ENCODE measurements around the gene PTX4. TPM values are rescaled to one million over a fixed set of nuclear protein-coding genes. Genes with fewer than 3 reads are reported as not detected.

Gene PTX4
- total and polyA plus RNA-seq, 2 experiments from 2014 or later = 0.30 TPM; not detected in 1

DNA sequence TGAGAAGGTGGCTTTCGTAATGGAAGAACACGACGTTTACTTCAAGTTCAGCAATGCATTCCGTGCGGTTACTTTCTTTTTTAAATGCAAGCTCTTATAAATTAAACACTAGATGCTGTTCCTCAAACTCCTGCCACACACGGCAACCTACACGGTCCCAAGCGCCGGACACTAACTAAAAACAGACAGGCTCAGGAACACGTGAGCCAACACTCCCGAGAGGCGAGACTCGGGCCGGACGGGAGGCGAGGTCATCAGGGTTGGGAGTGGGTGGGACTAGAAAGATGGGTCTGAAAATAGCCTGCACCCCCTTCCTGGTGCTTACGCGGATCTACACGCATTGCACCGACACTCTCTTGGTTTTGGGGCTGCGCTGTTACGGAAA, 20.3 kb downstream of the PTX4 start:
- no peak for DNase-seq (ENCODE audit: low read depth in 1 of 2, low spot score in 1 of 2)
- no peaks in the 10 kb centered on the region for H3K36me3 ChIP-seq
- H3K4me1 ChIP-seq (ENCODE audit: low read depth) = no peaks in the 10 kb centered on the region
- no peak overlapping the region for H3K27ac ChIP-seq
- TF ChIP-seq, protein P1, sequence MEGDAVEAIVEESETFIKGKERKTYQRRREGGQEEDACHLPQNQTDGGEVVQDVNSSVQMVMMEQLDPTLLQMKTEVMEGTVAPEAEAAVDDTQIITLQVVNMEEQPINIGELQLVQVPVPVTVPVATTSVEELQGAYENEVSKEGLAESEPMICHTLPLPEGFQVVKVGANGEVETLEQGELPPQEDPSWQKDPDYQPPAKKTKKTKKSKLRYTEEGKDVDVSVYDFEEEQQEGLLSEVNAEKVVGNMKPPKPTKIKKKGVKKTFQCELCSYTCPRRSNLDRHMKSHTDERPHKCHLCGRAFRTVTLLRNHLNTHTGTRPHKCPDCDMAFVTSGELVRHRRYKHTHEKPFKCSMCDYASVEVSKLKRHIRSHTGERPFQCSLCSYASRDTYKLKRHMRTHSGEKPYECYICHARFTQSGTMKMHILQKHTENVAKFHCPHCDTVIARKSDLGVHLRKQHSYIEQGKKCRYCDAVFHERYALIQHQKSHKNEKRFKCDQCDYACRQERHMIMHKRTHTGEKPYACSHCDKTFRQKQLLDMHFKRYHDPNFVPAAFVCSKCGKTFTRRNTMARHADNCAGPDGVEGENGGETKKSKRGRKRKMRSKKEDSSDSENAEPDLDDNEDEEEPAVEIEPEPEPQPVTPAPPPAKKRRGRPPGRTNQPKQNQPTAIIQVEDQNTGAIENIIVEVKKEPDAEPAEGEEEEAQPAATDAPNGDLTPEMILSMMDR (IDR thresholded peaks at IDR 0.05; ENCODE audit: low read depth, low read length) = no peak
- no peaks in the 10 kb centered on the region for H3K9me3 ChIP-seq (ENCODE audit: low read depth)
- H3K27me3 ChIP-seq = no peaks in the 10 kb centered on the region
- no peak overlapping the region for H3K4me3 ChIP-seq

DNA sequence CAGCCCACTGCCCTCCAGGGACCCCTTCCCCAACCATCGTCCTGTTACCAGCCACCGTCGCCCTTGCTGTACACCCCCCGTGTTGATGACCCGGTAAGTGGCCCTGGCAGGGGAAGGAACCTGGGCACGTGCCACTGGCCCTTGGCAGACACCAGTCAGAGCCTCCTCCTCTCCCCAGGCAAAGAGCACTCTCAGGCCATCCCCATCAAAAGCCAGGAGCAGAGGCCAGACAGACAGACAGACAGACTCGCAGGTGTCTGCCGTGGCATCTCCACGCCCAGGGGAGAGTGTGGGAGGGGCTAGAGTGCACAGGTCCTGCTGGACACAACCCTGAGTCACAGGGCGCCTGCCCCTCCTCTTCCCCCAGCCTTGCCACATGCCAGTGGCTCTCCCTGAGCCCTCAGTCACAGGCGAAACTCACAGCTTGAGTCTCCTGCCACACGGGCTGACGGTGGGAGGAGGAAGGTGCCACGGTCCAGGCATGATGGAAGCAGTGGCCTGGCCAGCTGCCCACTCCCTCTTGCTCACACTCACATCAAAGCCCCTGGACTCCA, 21.7 kb downstream of the PTX4 start:
- DNase-seq (ENCODE audit: low read depth in 1 of 2, low spot score in 1 of 2) = no peak
- Histone ChIP-seq H3K4me3 (no peak overlapping the region), H3K27ac (no peak overlapping the region), H3K27me3 (no peaks in the 10 kb centered on the region), H3K4me1 (ENCODE audit: low read depth) (no peaks in the 10 kb centered on the region), H3K36me3 (no peaks in the 10 kb centered on the region), H3K9me3 (ENCODE audit: low read depth) (no peaks in the 10 kb centered on the region)
- TF ChIP-seq, protein P1 (IDR thresholded peaks at IDR 0.05; ENCODE audit: low read depth, low read length) = no peak

DNA sequence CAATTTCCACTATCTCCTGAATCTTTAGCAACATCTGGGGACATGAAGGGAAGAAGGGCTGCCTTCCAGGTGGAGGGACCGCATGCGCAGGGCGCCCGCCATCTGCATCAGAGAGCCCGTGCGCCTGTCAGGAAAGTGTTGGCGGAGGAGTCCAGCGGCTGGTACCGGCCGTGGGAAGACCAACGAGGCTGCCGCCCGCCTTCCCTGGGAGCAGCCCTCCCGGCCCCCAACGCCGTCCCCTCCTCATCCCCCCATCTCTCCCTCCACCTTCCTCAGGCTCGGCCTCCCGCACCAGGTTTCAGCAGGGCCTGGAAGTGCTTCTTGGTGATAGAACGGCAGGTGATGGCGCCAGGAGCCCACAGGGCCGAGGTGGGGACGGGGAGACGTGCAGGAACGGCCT, 22.7 kb downstream of the PTX4 start:
- DNase-seq (ENCODE audit: low read depth in 1 of 2, low spot score in 1 of 2) = no peak
- no peaks in the 10 kb centered on the region for H3K27me3 ChIP-seq
- no peaks in the 10 kb centered on the region for H3K9me3 ChIP-seq (ENCODE audit: low read depth)
- no peaks in the 10 kb centered on the region for H3K4me1 ChIP-seq (ENCODE audit: low read depth)
- TF ChIP-seq, protein P1 (IDR thresholded peaks at IDR 0.05; ENCODE audit: low read depth, low read length) = no peak
- H3K4me3 ChIP-seq = no peak overlapping the region
- H3K36me3 ChIP-seq = no peaks in the 10 kb centered on the region
- H3K27ac ChIP-seq = no peak overlapping the region

DNA sequence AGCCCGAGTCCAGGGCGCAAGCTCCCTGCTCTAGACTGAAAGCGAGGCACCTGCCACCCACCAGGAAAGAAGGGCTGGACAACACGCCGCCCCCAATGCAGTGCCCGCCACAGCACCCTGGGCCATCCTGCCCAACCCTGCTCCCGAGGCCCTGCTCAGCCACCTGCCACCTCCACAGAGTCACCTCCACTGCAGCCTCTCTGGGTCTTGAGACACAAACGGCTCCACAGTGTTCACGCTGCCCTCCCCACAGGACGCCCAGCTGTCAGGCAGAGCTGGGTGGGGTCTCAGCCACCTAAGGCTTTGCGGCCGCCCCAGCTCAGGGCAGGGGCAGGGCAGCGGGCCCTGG, 23.2 kb downstream of the PTX4 start:
- H3K27ac ChIP-seq = no peak overlapping the region
- TF ChIP-seq, protein P1 (IDR thresholded peaks at IDR 0.05; ENCODE audit: low read depth, low read length) = no peak
- no peaks in the 10 kb centered on the region for H3K36me3 ChIP-seq
- no peak for DNase-seq (ENCODE audit: low read depth in 1 of 2, low spot score in 1 of 2)
- H3K4me1 ChIP-seq (ENCODE audit: low read depth) = no peaks in the 10 kb centered on the region
- H3K9me3 ChIP-seq (ENCODE audit: low read depth) = no peaks in the 10 kb centered on the region
- H3K27me3 ChIP-seq = no peaks in the 10 kb centered on the region
- H3K4me3 ChIP-seq = no peak overlapping the region

DNA sequence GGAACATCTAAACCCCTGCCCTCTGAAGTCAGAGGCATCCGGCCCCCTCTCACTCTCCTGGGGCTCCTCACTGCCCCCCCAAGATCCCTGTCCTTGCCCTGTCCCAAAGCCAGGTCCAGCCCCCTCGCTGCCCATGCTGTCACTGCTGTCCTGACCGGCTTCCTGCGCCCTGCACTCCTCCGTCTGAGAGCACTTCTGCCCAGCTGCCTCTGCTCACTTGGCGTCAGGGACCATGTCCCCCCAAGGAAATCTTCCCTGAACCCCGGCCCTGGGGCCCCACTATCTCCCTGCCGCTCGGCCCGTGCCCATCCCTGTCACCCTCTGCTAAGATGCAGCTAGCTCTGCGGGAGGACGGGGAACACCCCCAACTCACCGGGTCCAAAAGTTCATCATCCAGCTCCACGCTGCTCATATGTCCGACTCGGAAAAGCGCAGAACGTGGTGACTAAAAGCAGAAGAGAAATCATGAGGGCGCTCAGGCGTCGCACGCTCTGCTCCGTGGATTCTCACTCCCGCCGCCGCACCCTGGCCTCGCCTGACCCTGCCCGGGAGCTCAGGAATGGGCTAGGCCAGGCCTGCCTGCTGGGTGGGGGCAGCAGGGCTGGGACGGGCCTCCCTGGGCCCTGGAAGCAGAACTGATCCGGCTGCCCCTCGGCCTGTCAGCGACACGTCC, 23.7 kb downstream of the PTX4 start:
- TF ChIP-seq, protein P1 (IDR thresholded peaks at IDR 0.05; ENCODE audit: low read depth, low read length) = no peak
- H3K4me1 ChIP-seq (ENCODE audit: low read depth) = no peaks in the 10 kb centered on the region
- no peaks in the 10 kb centered on the region for H3K27me3 ChIP-seq
- H3K4me3 ChIP-seq = no peak overlapping the region
- no peaks in the 10 kb centered on the region for H3K9me3 ChIP-seq (ENCODE audit: low read depth)
- DNase-seq (ENCODE audit: low read depth in 1 of 2, low spot score in 1 of 2) = no peak
- H3K36me3 ChIP-seq = no peaks in the 10 kb centered on the region
- H3K27ac ChIP-seq = no peak overlapping the region
